ENCODE data around the gene SNAP29. TPM values are rescaled to one million over a fixed set of nuclear protein-coding genes. Genes with fewer than 3 reads are reported as not detected.
"Not testable (repeated sequence)": the region's sequence is repeated elsewhere in the genome, so short reads cannot be mapped to it uniquely, and the experiment has no call there.

SNAP29 gene
- total and polyA plus RNA-seq, 4 donors, result 10.5 to 26.2 (median 16.3) TPM

DNA sequence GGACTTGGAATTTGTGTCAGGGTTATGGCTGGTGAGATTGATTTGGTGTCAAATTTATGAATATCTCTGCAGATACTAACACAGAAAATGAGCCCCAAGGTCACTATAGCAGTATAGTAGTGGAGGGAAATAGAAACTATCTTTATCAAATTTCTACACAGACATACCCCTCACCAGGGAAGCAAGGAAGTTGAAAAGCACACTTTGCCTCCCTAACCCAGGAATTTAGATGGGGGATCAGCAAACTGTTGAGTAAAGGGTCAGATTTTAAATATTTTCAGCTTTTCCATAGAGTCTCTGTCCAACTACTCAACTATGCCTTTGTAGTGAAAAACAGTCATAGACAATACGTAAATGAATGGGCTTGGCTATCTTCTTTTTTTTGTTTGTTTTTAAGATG lies 71.2 kb downstream of the SNAP29 start:
- H3K27ac ChIP-seq (ENCODE audit: low read depth in 1 of 2, low read length in 2 of 2), result no peak overlapping the region
- WGBS, result 100% methylated on average over 1 of the region's 1 CpG
- H3K4me3 ChIP-seq (ENCODE audit: low read depth in 1 of 3, low read length in 3 of 3), result no peak overlapping the region
- TF ChIP-seq, protein P1, sequence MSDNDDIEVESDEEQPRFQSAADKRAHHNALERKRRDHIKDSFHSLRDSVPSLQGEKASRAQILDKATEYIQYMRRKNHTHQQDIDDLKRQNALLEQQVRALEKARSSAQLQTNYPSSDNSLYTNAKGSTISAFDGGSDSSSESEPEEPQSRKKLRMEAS (IDR thresholded peaks at IDR 0.05), result no peak
- TF ChIP-seq JUND (IDR thresholded peaks at IDR 0.05), result no peak
- no peak for TF ChIP-seq TAF1 (conservative IDR thresholded peaks at IDR 0.05)
- TF ChIP-seq HNF4G (IDR thresholded peaks at IDR 0.05), result no peak
- TF ChIP-seq NR2F2 (IDR thresholded peaks at IDR 0.05), result no peak
- TF ChIP-seq, protein P2, sequence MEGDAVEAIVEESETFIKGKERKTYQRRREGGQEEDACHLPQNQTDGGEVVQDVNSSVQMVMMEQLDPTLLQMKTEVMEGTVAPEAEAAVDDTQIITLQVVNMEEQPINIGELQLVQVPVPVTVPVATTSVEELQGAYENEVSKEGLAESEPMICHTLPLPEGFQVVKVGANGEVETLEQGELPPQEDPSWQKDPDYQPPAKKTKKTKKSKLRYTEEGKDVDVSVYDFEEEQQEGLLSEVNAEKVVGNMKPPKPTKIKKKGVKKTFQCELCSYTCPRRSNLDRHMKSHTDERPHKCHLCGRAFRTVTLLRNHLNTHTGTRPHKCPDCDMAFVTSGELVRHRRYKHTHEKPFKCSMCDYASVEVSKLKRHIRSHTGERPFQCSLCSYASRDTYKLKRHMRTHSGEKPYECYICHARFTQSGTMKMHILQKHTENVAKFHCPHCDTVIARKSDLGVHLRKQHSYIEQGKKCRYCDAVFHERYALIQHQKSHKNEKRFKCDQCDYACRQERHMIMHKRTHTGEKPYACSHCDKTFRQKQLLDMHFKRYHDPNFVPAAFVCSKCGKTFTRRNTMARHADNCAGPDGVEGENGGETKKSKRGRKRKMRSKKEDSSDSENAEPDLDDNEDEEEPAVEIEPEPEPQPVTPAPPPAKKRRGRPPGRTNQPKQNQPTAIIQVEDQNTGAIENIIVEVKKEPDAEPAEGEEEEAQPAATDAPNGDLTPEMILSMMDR (IDR thresholded peaks at IDR 0.05; ENCODE audit: low read depth, low read length, missing input control), result no peak
- no peak for TF ChIP-seq SP1 (IDR thresholded peaks at IDR 0.05)
- TF ChIP-seq HNF4A (conservative IDR thresholded peaks at IDR 0.05), result no peak
- TF ChIP-seq, protein P3, sequence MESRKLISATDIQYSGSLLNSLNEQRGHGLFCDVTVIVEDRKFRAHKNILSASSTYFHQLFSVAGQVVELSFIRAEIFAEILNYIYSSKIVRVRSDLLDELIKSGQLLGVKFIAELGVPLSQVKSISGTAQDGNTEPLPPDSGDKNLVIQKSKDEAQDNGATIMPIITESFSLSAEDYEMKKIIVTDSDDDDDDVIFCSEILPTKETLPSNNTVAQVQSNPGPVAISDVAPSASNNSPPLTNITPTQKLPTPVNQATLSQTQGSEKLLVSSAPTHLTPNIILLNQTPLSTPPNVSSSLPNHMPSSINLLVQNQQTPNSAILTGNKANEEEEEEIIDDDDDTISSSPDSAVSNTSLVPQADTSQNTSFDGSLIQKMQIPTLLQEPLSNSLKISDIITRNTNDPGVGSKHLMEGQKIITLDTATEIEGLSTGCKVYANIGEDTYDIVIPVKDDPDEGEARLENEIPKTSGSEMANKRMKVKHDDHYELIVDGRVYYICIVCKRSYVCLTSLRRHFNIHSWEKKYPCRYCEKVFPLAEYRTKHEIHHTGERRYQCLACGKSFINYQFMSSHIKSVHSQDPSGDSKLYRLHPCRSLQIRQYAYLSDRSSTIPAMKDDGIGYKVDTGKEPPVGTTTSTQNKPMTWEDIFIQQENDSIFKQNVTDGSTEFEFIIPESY (IDR thresholded peaks at IDR 0.05), result no peak
- TF ChIP-seq, protein P4, sequence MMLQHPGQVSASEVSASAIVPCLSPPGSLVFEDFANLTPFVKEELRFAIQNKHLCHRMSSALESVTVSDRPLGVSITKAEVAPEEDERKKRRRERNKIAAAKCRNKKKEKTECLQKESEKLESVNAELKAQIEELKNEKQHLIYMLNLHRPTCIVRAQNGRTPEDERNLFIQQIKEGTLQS (IDR thresholded peaks at IDR 0.05), result no peak
- TF ChIP-seq RXRA (IDR thresholded peaks at IDR 0.05), result no peak
- no peak for TF ChIP-seq EGR1 (IDR thresholded peaks at IDR 0.05; ENCODE audit: low read depth in 2 of 2)
- TF ChIP-seq, protein P5, sequence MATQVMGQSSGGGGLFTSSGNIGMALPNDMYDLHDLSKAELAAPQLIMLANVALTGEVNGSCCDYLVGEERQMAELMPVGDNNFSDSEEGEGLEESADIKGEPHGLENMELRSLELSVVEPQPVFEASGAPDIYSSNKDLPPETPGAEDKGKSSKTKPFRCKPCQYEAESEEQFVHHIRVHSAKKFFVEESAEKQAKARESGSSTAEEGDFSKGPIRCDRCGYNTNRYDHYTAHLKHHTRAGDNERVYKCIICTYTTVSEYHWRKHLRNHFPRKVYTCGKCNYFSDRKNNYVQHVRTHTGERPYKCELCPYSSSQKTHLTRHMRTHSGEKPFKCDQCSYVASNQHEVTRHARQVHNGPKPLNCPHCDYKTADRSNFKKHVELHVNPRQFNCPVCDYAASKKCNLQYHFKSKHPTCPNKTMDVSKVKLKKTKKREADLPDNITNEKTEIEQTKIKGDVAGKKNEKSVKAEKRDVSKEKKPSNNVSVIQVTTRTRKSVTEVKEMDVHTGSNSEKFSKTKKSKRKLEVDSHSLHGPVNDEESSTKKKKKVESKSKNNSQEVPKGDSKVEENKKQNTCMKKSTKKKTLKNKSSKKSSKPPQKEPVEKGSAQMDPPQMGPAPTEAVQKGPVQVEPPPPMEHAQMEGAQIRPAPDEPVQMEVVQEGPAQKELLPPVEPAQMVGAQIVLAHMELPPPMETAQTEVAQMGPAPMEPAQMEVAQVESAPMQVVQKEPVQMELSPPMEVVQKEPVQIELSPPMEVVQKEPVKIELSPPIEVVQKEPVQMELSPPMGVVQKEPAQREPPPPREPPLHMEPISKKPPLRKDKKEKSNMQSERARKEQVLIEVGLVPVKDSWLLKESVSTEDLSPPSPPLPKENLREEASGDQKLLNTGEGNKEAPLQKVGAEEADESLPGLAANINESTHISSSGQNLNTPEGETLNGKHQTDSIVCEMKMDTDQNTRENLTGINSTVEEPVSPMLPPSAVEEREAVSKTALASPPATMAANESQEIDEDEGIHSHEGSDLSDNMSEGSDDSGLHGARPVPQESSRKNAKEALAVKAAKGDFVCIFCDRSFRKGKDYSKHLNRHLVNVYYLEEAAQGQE (IDR thresholded peaks at IDR 0.05), result no peak
- TF ChIP-seq GABPA (IDR thresholded peaks at IDR 0.05 in 1 of 2, conservative IDR thresholded peaks at IDR 0.05 in 1 of 2), result no peak
- no peak for TF ChIP-seq RAD21 (IDR thresholded peaks at IDR 0.05)
- no peak for TF ChIP-seq FOXA2 (IDR thresholded peaks at IDR 0.05)
- TF ChIP-seq YY1 (IDR thresholded peaks at IDR 0.05), result no peak
- no peak for TF ChIP-seq FOXA1 (IDR thresholded peaks at IDR 0.05)
- no peak for DNase-seq (ENCODE audit: low spot score)
- H3K27me3 ChIP-seq (ENCODE audit: control insufficient read depth in 4 of 4, insufficient read depth in 4 of 4, low read length in 3 of 4), result no peaks in the 10 kb centered on the region
- no peaks in the 10 kb centered on the region for H3K9me3 ChIP-seq (ENCODE audit: control insufficient read depth in 4 of 4, low read length in 3 of 4)
- H3K4me1 ChIP-seq (ENCODE audit: control insufficient read depth in 4 of 4, insufficient read depth in 4 of 4, low read length in 3 of 4), result peaks cover 0 to 13% (median 5%) of the 10 kb centered on the region in 4 donors
- peaks cover 0 to 5% (median 2%) of the 10 kb centered on the region in 4 donors for H3K36me3 ChIP-seq (ENCODE audit: control insufficient read depth in 4 of 4, insufficient read depth in 3 of 4, low read depth in 1 of 4, low read length in 3 of 4)
- H3K9ac ChIP-seq (ENCODE audit: low read depth in 1 of 2, low read length in 2 of 2), result no peak overlapping the region

DNA sequence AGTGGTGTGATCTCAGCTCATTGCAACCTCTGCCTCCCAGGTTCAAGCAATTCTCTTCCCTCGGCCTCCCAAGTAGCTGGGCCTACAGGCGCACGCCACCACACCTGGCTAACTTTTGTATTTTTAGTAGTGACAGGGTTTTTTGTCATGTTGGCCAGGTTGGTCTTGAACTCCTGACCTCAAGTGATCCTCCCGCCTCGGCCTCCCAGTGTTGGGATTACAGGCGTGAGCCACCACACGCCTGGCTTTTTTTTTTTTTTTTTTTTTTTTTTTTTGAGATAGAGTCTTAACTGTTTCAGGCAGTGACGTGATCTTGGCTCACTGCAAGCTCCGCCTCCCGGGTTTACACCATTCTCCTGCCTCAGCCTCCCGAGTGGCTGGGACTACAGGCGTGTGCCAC lies 71.6 kb downstream of the SNAP29 start:
- not testable (repeated sequence) for H3K4me3 ChIP-seq (ENCODE audit: low read depth in 1 of 3, low read length in 3 of 3); H3K27ac ChIP-seq (ENCODE audit: low read depth in 1 of 2, low read length in 2 of 2); H3K27me3 ChIP-seq (ENCODE audit: control insufficient read depth in 4 of 4, insufficient read depth in 4 of 4, low read length in 3 of 4); H3K9ac ChIP-seq (ENCODE audit: low read depth in 1 of 2, low read length in 2 of 2); H3K9me3 ChIP-seq (ENCODE audit: control insufficient read depth in 4 of 4, low read length in 3 of 4); DNase-seq (ENCODE audit: low spot score); H3K36me3 ChIP-seq (ENCODE audit: control insufficient read depth in 4 of 4, insufficient read depth in 3 of 4, low read depth in 1 of 4, low read length in 3 of 4)
- peaks cover 0 to 13% (median 5%) of the 10 kb centered on the region in 4 donors for H3K4me1 ChIP-seq (ENCODE audit: control insufficient read depth in 4 of 4, insufficient read depth in 4 of 4, low read length in 3 of 4)
- 98% methylated on average over 12 of the region's 12 CpGs for WGBS

Data from liver (tissue), 9 donors.